HEK293 (cell line): ENCODE measurements around the gene RALGAPA2.

Source experiments
- CTCF ChIA-PET: fragments of 350-600 bp; formaldehyde crosslinking; extraction: SDS; loops from one replicate; lab custom pipeline; 2021; ENCODE audit warnings: antibody characterized with exemption; lab: Yijun Ruan, JAX
- POLR2A ChIA-PET: fragments of 300-600 bp; formaldehyde crosslinking; extraction: SDS; loops from one replicate; lab custom pipeline; 2020; ENCODE audit warnings: antibody characterized with exemption, inconsistent platforms; lab: Yijun Ruan, JAX
- H3K27ac ChIP-seq: fragments of 200-500 bp; sonication (Bioruptor generic); 2 replicates; pipeline ENCODE4 v1.5.1; 2014; ENCODE audit warnings: low read depth, low read length, control low read depth, inconsistent platforms; ENCODE audit errors: extremely low read depth
- H3K36me3 ChIP-seq, 2 experiments: fragments of 200-500 bp in 1 of 2; sonication (Bioruptor generic) in 1 of 2; 1 replicate in 1 of 2; 2 replicates in 1 of 2; pipeline ENCODE4 v1.5.1; 2014 to 2017; ENCODE audit warnings: inconsistent platforms in 2 of 2, low read length in 2 of 2; ENCODE audit not compliant: control insufficient read depth in 2 of 2, insufficient read depth in 1 of 2
- H3K4me1 ChIP-seq: fragments of 200-500 bp; sonication (Bioruptor generic); 2 replicates; pipeline ENCODE4 v1.5.1; 2014; ENCODE audit warnings: mild to moderate bottlenecking, low read length, inconsistent platforms; ENCODE audit not compliant: control insufficient read depth, insufficient read depth
- H3K4me3 ChIP-seq: 2 replicates; pipeline ENCODE4 v1.5.1; 2011; ENCODE audit warnings: low read depth, mild to moderate bottlenecking, control low read depth, low read length, moderate library complexity
- H3K9me3 ChIP-seq: fragments of 200-500 bp; sonication (Bioruptor generic); 2 replicates; pipeline ENCODE4 v1.5.1; 2014; ENCODE audit warnings: low read depth, low read length, inconsistent platforms; ENCODE audit not compliant: control insufficient read depth, insufficient read depth
- OSR2 ChIP-seq: fragments of 450-650 bp; formaldehyde crosslinking; IDR thresholded peaks from 2 replicates; pipeline ENCODE4 v1.5.1; 2016; ENCODE audit warnings: missing biosample characterization, missing genetic modification characterization
- SP3 ChIP-seq: fragments of 450-650 bp; formaldehyde crosslinking; IDR thresholded peaks from 2 replicates; pipeline ENCODE4 v1.5.1; 2016; ENCODE audit warnings: missing biosample characterization, missing genetic modification characterization
- ZBTB17 ChIP-seq: fragments of 450-650 bp; formaldehyde crosslinking; IDR thresholded peaks from 2 replicates; pipeline ENCODE4 v1.5.1; 2016; ENCODE audit warnings: missing biosample characterization, missing genetic modification characterization
- ZNF121 ChIP-seq: fragments of 450-650 bp; formaldehyde crosslinking; IDR thresholded peaks from 2 replicates; pipeline ENCODE4 v1.5.1; 2016; ENCODE audit warnings: missing biosample characterization, missing genetic modification characterization
- ZNF132 ChIP-seq: fragments of 450-650 bp; formaldehyde crosslinking; IDR thresholded peaks from 2 replicates; pipeline ENCODE4 v1.5.1; 2017; ENCODE audit warnings: missing biosample characterization, missing genetic modification characterization, borderline replicate concordance
- ZNF155 ChIP-seq: fragments of 450-650 bp; formaldehyde crosslinking; IDR thresholded peaks from 2 replicates; pipeline ENCODE4 v1.5.1; 2016; ENCODE audit warnings: missing biosample characterization, missing genetic modification characterization
- ZNF175 ChIP-seq: fragments of 450-650 bp; formaldehyde crosslinking; IDR thresholded peaks from 2 replicates; pipeline ENCODE4 v1.5.1; 2016; ENCODE audit warnings: missing biosample characterization, missing genetic modification characterization
- ZNF354C ChIP-seq: fragments of 450-650 bp; formaldehyde crosslinking; IDR thresholded peaks from 2 replicates; pipeline ENCODE4 v1.5.1; 2016; ENCODE audit warnings: missing biosample characterization, missing genetic modification characterization, low read depth, borderline replicate concordance
- ZNF404 ChIP-seq: fragments of 450-650 bp; formaldehyde crosslinking; IDR thresholded peaks from 2 replicates; pipeline ENCODE4 v1.5.1; 2017; ENCODE audit warnings: missing biosample characterization, missing genetic modification characterization
- ZNF521 ChIP-seq: fragments of 450-650 bp; formaldehyde crosslinking; IDR thresholded peaks from 2 replicates; pipeline ENCODE4 v1.5.1; 2017; ENCODE audit warnings: missing biosample characterization, mild to moderate bottlenecking, missing genetic modification characterization
- ZNF544 ChIP-seq: fragments of 450-650 bp; formaldehyde crosslinking; IDR thresholded peaks from 2 replicates; pipeline ENCODE4 v1.5.0; 2017; ENCODE audit warnings: missing biosample characterization, missing genetic modification characterization
- ZNF571 ChIP-seq: fragments of 450-650 bp; formaldehyde crosslinking; IDR thresholded peaks from 2 replicates; pipeline ENCODE4 v1.5.0; 2017; ENCODE audit warnings: missing biosample characterization, missing genetic modification characterization
- ZNF623 ChIP-seq: fragments of 450-650 bp; formaldehyde crosslinking; IDR thresholded peaks from 2 replicates; pipeline ENCODE4 v1.5.1; 2016; ENCODE audit warnings: missing biosample characterization, missing genetic modification characterization
- ZNF664 ChIP-seq: fragments of 450-650 bp; formaldehyde crosslinking; IDR thresholded peaks from 2 replicates; pipeline ENCODE4 v1.5.1; 2016; ENCODE audit warnings: missing biosample characterization, missing genetic modification characterization
- ZNF843 ChIP-seq: fragments of 450-650 bp; formaldehyde crosslinking; IDR thresholded peaks from 2 replicates; pipeline ENCODE4 v1.5.1; 2016; ENCODE audit warnings: missing biosample characterization, missing genetic modification characterization
- ZXDB ChIP-seq: fragments of 450-650 bp; formaldehyde crosslinking; IDR thresholded peaks from 2 replicates; pipeline ENCODE4 v1.5.1; 2016; ENCODE audit warnings: missing biosample characterization, missing genetic modification characterization
- TF ChIP-seq, protein P1 (sequence below): fragments of 450-650 bp; formaldehyde crosslinking; IDR thresholded peaks from 2 replicates; pipeline ENCODE4 v1.5.1; 2017; ENCODE audit warnings: missing biosample characterization, missing genetic modification characterization
- TF ChIP-seq, protein P2 (sequence below): fragments of 450-650 bp; formaldehyde crosslinking; IDR thresholded peaks from 2 replicates; pipeline ENCODE4 v1.5.1; 2016; ENCODE audit warnings: missing biosample characterization, missing genetic modification characterization
- TF ChIP-seq, protein P3 (sequence below): fragments of 450-650 bp; formaldehyde crosslinking; IDR thresholded peaks from 2 replicates; pipeline ENCODE4 v1.5.1; 2016; ENCODE audit warnings: missing biosample characterization, missing genetic modification characterization
- TF ChIP-seq, protein P4 (sequence below): fragments of 450-650 bp; formaldehyde crosslinking; IDR thresholded peaks from 2 replicates; pipeline ENCODE4 v1.5.1; 2016; ENCODE audit warnings: missing biosample characterization, missing genetic modification characterization

RALGAPA2 gene

DNA sequence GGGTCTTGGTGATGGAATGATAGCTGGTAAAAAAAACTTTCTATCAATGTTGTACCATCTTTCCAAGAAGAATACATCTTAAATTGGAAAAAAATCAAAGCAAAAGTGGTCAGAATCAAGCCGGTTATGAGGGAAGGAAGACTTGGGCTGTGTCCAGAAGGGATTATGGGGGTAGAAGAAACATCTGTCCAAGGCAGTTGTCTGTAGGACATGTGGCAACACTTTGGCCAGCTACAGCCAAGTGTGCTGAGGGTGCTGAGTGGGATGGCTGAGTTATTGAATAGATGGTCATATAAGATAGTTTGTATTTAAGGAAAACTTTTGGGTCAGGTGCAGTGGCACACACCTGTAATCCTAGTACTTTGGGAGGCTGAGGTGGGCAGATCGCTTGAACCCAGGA, 306.1 kb downstream of the RALGAPA2 start:
- no peak for TF ChIP-seq SP3 (tag by site-specific recombination)
- TF ChIP-seq, protein P1, sequence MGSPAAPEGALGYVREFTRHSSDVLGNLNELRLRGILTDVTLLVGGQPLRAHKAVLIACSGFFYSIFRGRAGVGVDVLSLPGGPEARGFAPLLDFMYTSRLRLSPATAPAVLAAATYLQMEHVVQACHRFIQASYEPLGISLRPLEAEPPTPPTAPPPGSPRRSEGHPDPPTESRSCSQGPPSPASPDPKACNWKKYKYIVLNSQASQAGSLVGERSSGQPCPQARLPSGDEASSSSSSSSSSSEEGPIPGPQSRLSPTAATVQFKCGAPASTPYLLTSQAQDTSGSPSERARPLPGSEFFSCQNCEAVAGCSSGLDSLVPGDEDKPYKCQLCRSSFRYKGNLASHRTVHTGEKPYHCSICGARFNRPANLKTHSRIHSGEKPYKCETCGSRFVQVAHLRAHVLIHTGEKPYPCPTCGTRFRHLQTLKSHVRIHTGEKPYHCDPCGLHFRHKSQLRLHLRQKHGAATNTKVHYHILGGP (tag by site-specific recombination) = no peak
- no peak for TF ChIP-seq ZNF664 (tag by site-specific recombination)
- TF ChIP-seq ZNF155 (tag by site-specific recombination) = no peak
- TF ChIP-seq ZNF571 (tag by site-specific recombination) = no peak
- no peak for TF ChIP-seq ZXDB (tag by site-specific recombination)
- TF ChIP-seq, protein P2, sequence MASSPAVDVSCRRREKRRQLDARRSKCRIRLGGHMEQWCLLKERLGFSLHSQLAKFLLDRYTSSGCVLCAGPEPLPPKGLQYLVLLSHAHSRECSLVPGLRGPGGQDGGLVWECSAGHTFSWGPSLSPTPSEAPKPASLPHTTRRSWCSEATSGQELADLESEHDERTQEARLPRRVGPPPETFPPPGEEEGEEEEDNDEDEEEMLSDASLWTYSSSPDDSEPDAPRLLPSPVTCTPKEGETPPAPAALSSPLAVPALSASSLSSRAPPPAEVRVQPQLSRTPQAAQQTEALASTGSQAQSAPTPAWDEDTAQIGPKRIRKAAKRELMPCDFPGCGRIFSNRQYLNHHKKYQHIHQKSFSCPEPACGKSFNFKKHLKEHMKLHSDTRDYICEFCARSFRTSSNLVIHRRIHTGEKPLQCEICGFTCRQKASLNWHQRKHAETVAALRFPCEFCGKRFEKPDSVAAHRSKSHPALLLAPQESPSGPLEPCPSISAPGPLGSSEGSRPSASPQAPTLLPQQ = no peak
- Histone ChIP-seq H3K36me3 (no peaks in the 10 kb centered on the region), H3K9me3 (no peaks in the 10 kb centered on the region), H3K4me3 (no peak overlapping the region), H3K4me1 (peaks cover 4% of the 10 kb centered on the region), H3K27ac (no peak overlapping the region)
- ChIA-PET POLR2A (no interaction called here), CTCF (interaction anchor here (0.6 to 1.2 kb wide), 2 partner anchors 188 to 1715 kb away, joined by 3 to 6 read pairs; no protein-coding TSS in a partner anchor)

DNA sequence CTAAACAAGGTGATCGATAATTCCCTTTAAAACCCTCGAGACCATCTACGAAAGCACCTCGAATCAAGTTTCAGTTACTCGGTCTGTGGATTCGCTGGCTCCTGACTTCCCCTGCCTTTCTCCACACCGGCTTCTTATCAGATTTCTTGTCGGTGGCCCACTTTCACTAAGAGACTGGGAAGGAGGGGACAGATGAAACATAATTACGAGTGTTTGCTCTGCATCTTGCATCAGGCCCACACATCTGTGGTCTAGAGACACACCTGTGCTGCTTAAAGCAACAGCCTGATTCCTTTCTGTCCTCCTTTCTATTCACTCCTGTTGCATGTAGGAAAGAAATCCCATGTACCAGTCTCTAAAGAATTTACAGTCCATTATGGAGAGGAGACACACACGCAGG, 306.8 kb downstream of the RALGAPA2 start:
- Histone ChIP-seq H3K9me3 (no peaks in the 10 kb centered on the region), H3K4me3 (no peak overlapping the region), H3K36me3 (no peaks in the 10 kb centered on the region), H3K27ac (no peak overlapping the region), H3K4me1 (no peaks in the 10 kb centered on the region; the same call in 1 of the 2 replicates)
- POLR2A ChIA-PET = no interaction called here
- no peak for TF ChIP-seq ZNF404 (tag by site-specific recombination)
- no peak for TF ChIP-seq OSR2 (tag by site-specific recombination)
- TF ChIP-seq ZNF521 (tag by site-specific recombination) = no peak
- TF ChIP-seq, protein P3, sequence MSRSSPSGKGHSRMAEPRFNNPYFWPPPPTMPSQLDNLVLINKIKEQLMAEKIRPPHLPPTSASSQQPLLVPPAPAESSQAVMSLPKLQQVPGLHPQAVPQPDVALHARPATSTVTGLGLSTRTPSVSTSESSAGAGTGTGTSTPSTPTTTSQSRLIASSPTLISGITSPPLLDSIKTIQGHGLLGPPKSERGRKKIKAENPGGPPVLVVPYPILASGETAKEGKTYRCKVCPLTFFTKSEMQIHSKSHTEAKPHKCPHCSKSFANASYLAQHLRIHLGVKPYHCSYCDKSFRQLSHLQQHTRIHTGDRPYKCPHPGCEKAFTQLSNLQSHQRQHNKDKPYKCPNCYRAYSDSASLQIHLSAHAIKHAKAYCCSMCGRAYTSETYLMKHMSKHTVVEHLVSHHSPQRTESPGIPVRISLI (tag by site-specific recombination) = no peak
- no peak for TF ChIP-seq ZNF544 (tag by site-specific recombination)
- no peak for TF ChIP-seq ZNF843 (tag by site-specific recombination)
- no peak for TF ChIP-seq ZNF132 (tag by site-specific recombination)
- TF ChIP-seq, protein P4, sequence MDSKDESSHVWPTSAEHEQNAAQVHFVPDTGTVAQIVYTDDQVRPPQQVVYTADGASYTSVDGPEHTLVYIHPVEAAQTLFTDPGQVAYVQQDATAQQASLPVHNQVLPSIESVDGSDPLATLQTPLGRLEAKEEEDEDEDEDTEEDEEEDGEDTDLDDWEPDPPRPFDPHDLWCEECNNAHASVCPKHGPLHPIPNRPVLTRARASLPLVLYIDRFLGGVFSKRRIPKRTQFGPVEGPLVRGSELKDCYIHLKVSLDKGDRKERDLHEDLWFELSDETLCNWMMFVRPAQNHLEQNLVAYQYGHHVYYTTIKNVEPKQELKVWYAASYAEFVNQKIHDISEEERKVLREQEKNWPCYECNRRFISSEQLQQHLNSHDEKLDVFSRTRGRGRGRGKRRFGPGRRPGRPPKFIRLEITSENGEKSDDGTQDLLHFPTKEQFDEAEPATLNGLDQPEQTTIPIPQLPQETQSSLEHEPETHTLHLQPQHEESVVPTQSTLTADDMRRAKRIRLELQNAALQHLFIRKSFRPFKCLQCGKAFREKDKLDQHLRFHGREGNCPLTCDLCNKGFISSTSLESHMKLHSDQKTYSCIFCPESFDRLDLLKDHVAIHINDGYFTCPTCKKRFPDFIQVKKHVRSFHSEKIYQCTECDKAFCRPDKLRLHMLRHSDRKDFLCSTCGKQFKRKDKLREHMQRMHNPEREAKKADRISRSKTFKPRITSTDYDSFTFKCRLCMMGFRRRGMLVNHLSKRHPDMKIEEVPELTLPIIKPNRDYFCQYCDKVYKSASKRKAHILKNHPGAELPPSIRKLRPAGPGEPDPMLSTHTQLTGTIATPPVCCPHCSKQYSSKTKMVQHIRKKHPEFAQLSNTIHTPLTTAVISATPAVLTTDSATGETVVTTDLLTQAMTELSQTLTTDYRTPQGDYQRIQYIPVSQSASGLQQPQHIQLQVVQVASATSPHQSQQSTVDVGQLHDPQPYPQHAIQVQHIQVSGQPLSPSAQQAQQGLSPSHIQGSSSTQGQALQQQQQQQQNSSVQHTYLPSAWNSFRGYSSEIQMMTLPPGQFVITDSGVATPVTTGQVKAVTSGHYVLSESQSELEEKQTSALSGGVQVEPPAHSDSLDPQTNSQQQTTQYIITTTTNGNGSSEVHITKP (tag by site-specific recombination) = no peak
- TF ChIP-seq ZNF175 (tag by site-specific recombination) = no peak
- no peak for TF ChIP-seq ZBTB17 (tag by site-specific recombination)
- TF ChIP-seq ZNF121 (tag by site-specific recombination) = no peak
- TF ChIP-seq ZNF623 (tag by site-specific recombination) = no peak
- no peak for TF ChIP-seq ZNF354C (tag by site-specific recombination)
- CTCF ChIA-PET = interaction anchor here (1.2 kb wide), 1 partner anchor 189 kb away, joined by 6 read pairs; no protein-coding TSS in a partner anchor
